Amniotic epithelial cell (primary cell): ENCODE measurements around the gene CEND1.

ENCODE experiments used
- DNase-seq: peaks from one replicate; pipeline ENCODE4 v3.0.0-alpha.2; 2010; ENCODE audit warnings: low read depth

CEND1 gene

GRCh38 chr11:777288-778255, 12.3 kb downstream of the CEND1 start, which contains the start of gene GATD1:
TSS of gene GATD1 (minus strand) at chr11:777487. CDS start at chr11:777462, 25 bp downstream.
- DNase-seq = peak; percentile 67

GRCh38 chr11:776561-777287, 13.2 kb downstream of the CEND1 start:
- DNase-seq = no peak

- no peak for DNase-seq
These were observed 13.7 kb downstream of the CEND1 start for GRCh38 chr11:776263-776560.

GRCh38 chr11:774873-775592, 14.9 kb downstream of the CEND1 start:
- no peak for DNase-seq

GRCh38 chr11:773830-774229, 16.1 kb downstream of the CEND1 start:
- DNase-seq = no peak

- no peak for DNase-seq
These were observed 16.5 kb downstream of the CEND1 start for GRCh38 chr11:773425-773824.

GRCh38 chr11:772429-773390, 17.2 kb downstream of the CEND1 start:
- DNase-seq = no peak

- no peak for DNase-seq
These were observed 18.2 kb downstream of the CEND1 start for GRCh38 chr11:771617-772204.

- no peak for DNase-seq
These were observed 19.0 kb downstream of the CEND1 start for GRCh38 chr11:770642-771616.

- no peak for DNase-seq
These were observed 19.8 kb downstream of the CEND1 start for GRCh38 chr11:769887-770641.

GRCh38 chr11:767238-767637, 22.7 kb downstream of the CEND1 start:
- DNase-seq = no peak

GRCh38 chr11:766936-767210, 23.0 kb downstream of the CEND1 start:
- DNase-seq = no peak

GRCh38 chr11:766106-766935, 23.6 kb downstream of the CEND1 start:
- DNase-seq = no peak

- no peak for DNase-seq
These were observed 24.1 kb downstream of the CEND1 start for GRCh38 chr11:765802-766091.

GRCh38 chr11:765025-765801, 24.7 kb downstream of the CEND1 start:
- DNase-seq = peak; percentile 33

GRCh38 chr11:764322-765024, 25.4 kb downstream of the CEND1 start:
- no peak for DNase-seq
